Amniotic epithelial cell (primary cell): ENCODE results near the gene HTR4.
"Not testable (repeated sequence)": the region's sequence is repeated elsewhere in the genome, so short reads cannot be mapped to it uniquely, and the experiment has no call there.

Experiments
- DNase-seq: peaks from one replicate; pipeline ENCODE4 v3.0.0-alpha.2; 2010; ENCODE audit warnings: low read depth

The HTR4 gene, protein sequence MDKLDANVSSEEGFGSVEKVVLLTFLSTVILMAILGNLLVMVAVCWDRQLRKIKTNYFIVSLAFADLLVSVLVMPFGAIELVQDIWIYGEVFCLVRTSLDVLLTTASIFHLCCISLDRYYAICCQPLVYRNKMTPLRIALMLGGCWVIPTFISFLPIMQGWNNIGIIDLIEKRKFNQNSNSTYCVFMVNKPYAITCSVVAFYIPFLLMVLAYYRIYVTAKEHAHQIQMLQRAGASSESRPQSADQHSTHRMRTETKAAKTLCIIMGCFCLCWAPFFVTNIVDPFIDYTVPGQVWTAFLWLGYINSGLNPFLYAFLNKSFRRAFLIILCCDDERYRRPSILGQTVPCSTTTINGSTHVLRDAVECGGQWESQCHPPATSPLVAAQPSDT

GRCh38 chr5:148653836-148654781 is at the start of gene HTR4:
Gene HTR4, minus strand, starts transcription at chr5:148654527. Its CDS starts 17,513 bp downstream, at chr5:148637014.
- no peak for DNase-seq

- DNase-seq = no peak
Measured at GRCh38 chr5:148702019-148702596, 47.8 kb upstream of the HTR4 start.

DNA sequence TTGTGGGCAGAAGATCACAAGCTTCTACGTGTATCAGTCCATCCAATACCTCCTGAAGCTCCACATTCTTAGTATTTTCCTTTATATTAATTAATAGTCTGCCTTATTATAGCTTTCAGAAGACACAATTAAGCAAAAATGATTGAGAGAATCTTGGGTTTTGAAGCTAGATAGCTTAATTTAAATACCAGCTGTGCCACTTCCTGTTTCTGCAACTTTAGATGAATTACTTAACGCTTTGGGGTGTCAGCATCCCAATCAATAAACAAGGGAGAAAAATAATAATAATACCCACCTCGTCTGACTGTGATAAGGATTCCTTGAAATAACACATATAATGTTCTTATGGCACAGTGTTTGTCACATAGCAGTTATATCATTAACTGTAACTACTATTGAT is 44.7 kb upstream of the HTR4 start:
- DNase-seq = no peak

DNA sequence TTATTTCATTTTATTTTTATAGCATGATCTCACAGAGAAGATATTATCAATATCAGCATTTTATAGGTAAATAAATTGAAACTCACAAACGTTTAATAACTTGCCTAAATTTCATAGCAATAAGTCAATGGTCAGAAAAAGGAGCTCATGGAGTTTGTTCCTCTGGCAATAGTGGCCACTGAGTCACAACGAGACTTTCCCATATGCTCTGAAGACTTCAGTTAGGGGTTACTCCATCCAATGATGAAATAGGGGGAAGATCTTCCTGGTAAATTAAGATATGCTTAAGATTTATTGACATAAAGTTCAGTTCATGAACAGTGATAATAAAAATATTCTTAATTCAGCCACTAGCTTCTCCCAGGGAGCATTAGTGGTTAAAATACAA is 43.5 kb upstream of the HTR4 start:
- DNase-seq = no peak

DNA sequence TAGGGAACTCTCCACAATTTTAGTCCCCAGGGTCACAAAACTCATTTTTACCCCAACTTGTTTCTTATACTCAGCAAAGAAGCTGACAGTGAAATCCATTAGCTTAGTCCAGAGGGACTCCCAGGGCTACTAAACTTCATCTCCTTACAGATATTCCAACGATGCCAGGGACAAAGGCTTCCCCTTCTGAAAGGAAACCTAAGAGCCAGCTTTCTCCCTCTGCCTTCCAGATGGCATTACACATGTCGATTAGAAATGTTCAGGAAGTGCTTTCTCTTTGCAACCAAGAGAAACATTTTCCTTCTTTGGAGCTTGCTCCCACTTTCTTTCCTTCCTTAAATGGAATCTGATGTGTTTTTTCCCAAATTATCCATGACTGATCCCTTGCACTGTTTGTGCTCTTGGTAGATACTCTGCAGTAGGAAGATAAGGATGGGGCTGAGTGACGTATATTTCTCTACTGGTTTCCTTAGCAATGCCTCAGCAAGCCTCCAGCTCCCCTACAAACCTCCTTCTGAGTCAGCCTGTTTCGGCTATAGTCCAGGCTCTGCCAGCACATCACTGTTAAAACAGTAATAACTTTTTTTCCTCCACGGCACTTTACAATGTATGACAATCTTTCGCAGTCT is 43.0 kb upstream of the HTR4 start:
- peak; percentile 74 for DNase-seq

GRCh38 chr5:148696187-148697036 is 42.1 kb upstream of the HTR4 start:
- DNase-seq = no peak

DNA sequence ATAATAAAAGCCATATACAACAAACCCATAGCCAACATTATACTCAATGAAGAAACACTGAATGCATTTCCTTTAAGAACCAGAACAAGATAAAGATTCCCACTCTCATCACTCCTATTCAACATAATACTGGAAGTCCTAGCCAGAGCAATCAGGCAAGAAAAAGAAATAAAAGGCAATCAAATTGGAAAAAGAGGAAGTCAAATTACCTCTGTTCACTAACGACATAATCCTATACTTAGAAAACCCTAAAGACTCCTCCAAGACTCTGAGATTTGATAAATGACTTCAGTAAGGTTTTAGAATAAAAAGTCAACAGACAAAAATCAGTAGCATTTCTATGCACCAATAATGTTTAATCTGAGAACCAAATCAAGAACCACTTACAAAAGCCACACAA is 36.6 kb upstream of the HTR4 start:
- DNase-seq = no peak

DNA sequence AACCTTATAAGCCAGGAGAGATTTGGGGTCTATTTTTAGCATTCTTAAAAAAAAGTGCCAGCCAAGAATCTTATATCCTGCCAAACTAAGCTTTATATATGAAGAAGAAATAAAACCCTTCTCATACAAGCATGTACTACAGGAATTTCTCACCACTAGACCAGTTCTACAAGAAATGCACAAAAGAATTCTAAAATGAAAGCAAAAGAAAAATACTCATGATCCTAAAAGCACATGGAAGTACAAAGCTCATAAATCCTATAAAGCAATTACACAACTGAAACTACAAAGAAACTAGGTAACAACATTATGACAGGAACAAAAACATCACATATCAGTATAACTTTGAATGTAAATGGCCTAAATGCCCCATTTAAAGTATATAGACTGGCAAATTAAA is 34.5 kb upstream of the HTR4 start:
- DNase-seq = no peak

DNA sequence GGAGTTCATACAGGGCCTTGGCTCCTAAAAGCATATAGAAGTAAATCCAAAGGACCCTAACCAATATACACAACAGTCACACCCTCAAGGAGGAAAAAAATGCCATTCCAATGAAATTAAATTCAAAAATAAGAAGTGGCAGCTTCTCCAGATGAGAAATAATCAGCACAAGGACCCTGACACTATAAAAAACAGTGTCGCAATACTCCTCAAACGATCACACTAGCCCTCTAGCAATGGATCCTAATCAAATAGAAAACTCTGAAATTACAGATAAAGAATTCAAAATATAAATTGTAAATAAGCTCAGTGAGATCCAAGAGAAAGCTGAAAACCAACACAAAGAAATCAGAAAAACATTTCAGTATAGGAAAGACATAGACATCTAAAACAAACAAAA is 33.5 kb upstream of the HTR4 start:
- no peak for DNase-seq

- DNase-seq = peak; percentile 28
Measured at GRCh38 chr5:148687427-148687826, 33.1 kb upstream of the HTR4 start.

- no peak for DNase-seq
Measured at GRCh38 chr5:148686660-148687059, 32.3 kb upstream of the HTR4 start.

DNA sequence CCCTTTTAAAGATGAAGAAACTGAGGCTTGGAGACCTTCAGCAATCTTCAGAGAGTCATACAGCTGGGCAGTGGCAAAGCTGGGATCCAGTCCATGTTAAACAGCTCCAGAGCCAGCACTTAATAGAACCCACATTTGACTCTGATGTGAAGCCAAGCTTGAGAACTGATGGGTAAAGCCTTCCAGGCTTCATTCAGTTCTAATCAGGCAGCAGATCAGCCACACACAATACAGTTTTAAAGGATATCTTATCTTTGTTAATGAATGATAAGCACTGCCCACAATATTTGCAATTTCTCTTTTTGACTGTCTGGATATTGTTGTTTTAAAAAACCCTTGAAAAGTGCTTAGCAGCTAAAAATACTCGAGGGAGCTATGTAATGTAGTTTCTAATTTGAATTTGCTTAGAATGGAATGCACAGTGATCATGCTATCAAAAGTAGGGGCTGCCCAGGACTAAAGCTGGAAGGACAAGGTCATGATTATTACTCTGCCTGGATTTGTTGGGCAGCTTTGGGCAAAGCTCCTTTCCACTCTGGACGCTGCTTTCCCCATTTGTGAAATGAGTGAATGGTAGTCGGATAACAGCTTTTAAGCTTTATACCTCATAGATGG is 31.3 kb upstream of the HTR4 start:
- DNase-seq = no peak

- no peak for DNase-seq
Measured at GRCh38 chr5:148684528-148684927, 30.2 kb upstream of the HTR4 start.

- DNase-seq = no peak
Measured at GRCh38 chr5:148683651-148684050, 29.3 kb upstream of the HTR4 start.

GRCh38 chr5:148682058-148683026 is 28.0 kb upstream of the HTR4 start:
- no peak for DNase-seq

DNA sequence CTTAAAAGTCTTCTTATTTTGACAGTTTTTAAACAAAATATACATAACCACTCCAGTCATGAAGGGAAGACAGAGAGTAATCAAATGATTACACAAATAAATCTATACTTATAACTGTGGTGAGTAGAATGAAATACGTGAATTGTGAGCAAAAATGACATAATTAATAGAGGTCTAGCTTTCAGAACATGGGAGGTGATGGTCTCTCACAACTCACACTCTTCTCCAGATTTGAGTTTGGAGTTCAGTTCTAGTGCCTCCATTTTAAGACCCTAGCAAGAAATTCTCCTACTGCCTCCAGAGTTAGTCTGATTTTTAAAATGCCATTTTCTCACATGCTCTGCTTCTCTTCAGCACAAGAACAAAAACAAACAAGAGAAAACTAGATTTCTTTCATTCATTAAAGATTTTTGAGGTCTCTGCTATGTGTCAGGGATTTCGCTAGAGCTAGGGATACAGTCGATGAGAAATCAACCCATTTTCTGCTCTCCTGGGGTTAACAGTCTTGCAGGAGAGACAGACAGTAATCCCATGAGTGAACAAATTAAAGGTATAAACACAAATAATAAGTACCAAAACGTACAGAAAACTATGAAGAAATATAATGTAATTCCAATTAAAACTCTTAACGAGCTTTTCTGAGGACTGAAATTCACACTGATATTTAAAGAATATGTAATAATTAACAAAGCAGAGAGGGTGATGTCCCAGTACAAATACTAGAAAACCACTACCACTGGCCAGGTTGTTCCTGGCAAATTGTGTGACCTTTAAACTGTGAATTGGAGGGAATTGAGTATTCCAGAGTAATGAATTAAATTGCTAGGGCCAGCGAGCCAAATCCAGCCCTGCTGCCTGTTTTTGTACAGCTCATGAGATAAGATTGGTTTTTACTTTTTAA is 27.1 kb upstream of the HTR4 start:
- DNase-seq = no peak

DNA sequence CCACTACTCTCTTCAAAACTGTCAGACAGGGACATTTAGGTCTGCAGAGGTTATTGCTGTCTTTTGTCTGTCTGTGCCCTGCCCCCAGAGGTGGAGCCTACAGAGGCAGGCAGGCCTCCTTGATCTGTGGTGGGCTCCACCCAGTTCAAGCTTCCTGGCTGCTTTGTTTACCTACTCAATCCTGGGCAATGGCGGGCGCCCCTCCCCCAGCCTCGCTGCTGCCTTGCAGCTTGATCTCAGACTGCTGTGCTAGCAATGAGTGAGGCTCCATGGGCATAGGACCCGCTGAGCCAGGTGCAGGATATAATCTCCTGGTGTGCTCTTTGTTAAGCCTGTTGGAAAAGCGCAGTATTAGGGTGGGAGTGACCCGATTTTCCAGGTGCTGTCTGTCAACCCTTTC is 19.4 kb upstream of the HTR4 start:
- not testable (repeated sequence) for DNase-seq

DNA sequence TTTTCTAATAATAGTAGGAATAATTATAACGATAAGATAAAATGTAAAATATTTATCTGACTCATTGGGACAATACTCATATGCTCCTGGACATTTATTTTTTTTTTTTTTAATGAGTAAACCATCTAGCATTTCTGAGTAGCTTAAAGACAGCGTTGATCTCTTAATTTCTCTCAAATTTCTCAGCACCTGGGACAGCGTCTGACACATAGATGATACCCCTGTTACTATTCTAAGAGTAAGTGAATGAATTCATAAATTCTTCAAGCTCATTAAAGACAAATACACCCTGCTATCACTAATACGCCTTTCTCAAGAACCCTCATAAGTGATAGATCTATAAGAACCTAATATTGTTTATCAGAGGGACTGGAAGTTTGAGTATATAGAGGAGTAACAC is 12.0 kb upstream of the HTR4 start:
- DNase-seq = no peak

GRCh38 chr5:148665431-148665830 is 11.1 kb upstream of the HTR4 start:
- DNase-seq = no peak
